Caco-2 (cell line): Measurements from ENCODE around the gene SLC9A8. TPM values are rescaled to one million over a fixed set of nuclear protein-coding genes. Genes with fewer than 3 reads are reported as not detected.

Experiments used
- BruUV-seq: library from RNA; stranded (reverse); fragments of 400-500 nt; replicated peaks from 2 replicates; lab custom pipeline; 2021; lab: Mats Ljungman, UMichigan
- CTCF ChIA-PET: fragments of 300-600 bp; sonication (Branson Sonifier 250); formaldehyde crosslinking; loops from one replicate; lab custom pipeline; 2022; ENCODE audit warnings: antibody characterized with exemption; lab: Charles Lee
- POLR2A ChIA-PET: fragments of 300-600 bp; sonication (Branson Sonifier 250); formaldehyde crosslinking; loops from one replicate; lab custom pipeline; 2022; ENCODE audit warnings: antibody characterized with exemption; lab: Charles Lee
- DNase-seq, 2 experiments: peaks; one replicate each; pipeline versions ENCODE4 v3.0.0 to v3.0.0-alpha.2; 2020 to 2022
- H3K27me3 ChIP-seq: replicated peaks from 2 replicates; pipeline ENCODE4 v1.6.0; 2011; ENCODE audit warnings: low read length; ENCODE audit not compliant: control insufficient read depth, insufficient read depth
- H3K36me3 ChIP-seq: 2 replicates; pipeline ENCODE4 v1.5.1; 2011; ENCODE audit warnings: low read length; ENCODE audit not compliant: control insufficient read depth, insufficient read depth
- H3K4me1 ChIP-seq: fragments of 250-450 bp; sonication (Bioruptor Pico); 2 replicates; pipeline ENCODE4 v1.5.1; 2020; ENCODE audit warnings: mild to moderate bottlenecking
- H3K4me3 ChIP-seq: 2 replicates; pipeline ENCODE4 v1.5.1; 2011; ENCODE audit warnings: low read depth, mild to moderate bottlenecking, control low read depth, low read length
- H3K9me3 ChIP-seq: fragments of 250-450 bp; sonication (Bioruptor Pico); 2 replicates; pipeline ENCODE4 v1.5.1; 2020; ENCODE audit warnings: mild to moderate bottlenecking, moderate library complexity
- H3K27ac Mint-ChIP-seq: one replicate; pipeline ENCODE4 v1.8.0; 2022; ENCODE audit warnings: mixed read lengths; ENCODE audit not compliant: unreplicated experiment
- H3K27me3 Mint-ChIP-seq: one replicate; pipeline ENCODE4 v1.8.0; 2022; ENCODE audit warnings: mixed read lengths; ENCODE audit not compliant: insufficient read depth, unreplicated experiment
- H3K36me3 Mint-ChIP-seq: one replicate; pipeline ENCODE4 v1.8.0; 2022; ENCODE audit warnings: mild to moderate bottlenecking, mixed read lengths; ENCODE audit not compliant: insufficient read depth, unreplicated experiment
- H3K4me1 Mint-ChIP-seq: one replicate; pipeline ENCODE4 v1.8.0; 2022; ENCODE audit warnings: low read depth, mixed read lengths; ENCODE audit not compliant: unreplicated experiment
- H3K4me3 Mint-ChIP-seq: one replicate; pipeline ENCODE4 v1.8.0; 2022; ENCODE audit warnings: mild to moderate bottlenecking, moderate library complexity, mixed read lengths; ENCODE audit not compliant: unreplicated experiment
- H3K9me3 Mint-ChIP-seq: one replicate; pipeline ENCODE4 v1.8.0; 2022; ENCODE audit warnings: mixed read lengths; ENCODE audit not compliant: unreplicated experiment
- CTCF ChIP-seq, 2 experiments: fragments of 200-600 bp in 1 of 2; IDR thresholded peaks; 1 replicate in 1 of 2; 2 replicates in 1 of 2; pipeline versions ENCODE4 v1.5.1 to v1.8.0; 2011 to 2022; ENCODE audit warnings: antibody characterized with exemption in 1 of 2, control low read depth in 1 of 2, inconsistent platforms in 1 of 2, low read depth in 1 of 2, low read length in 1 of 2, mild to moderate bottlenecking in 1 of 2, moderate library complexity in 1 of 2; ENCODE audit not compliant: insufficient read depth in 1 of 2, severe bottlenecking in 1 of 2, unreplicated experiment in 1 of 2
- intact Hi-C: fragments of 100-400 bp; cut with micrococcal nuclease; formaldehyde crosslinking; loops from one replicate; pipeline ENCODE4 v1.10.0; 2022; ENCODE audit not compliant: unreplicated experiment
- total RNA-seq: library from RNA; stranded (reverse); gene quantifications from 2 replicates; pipeline ENCODE4 v1.2.3, GENCODE V29; 2022

Gene SLC9A8
- total RNA-seq, 1 experiment from 2014 or later = 21.4 TPM

GRCh38 chr20:49853640-49854039 lies 41.0 kb downstream of the SLC9A8 start:
- ChIA-PET CTCF (interaction anchor here (1.2 kb wide), 1 partner anchor 243 kb away, joined by 3 read pairs; no protein-coding TSS in a partner anchor), POLR2A (no interaction called here)
- DNase-seq = peak in 1 of 2 experiments; percentile 49
- H3K4me1 ChIP-seq = no peaks in the 10 kb centered on the region
- BruUV-seq = no TSS peak
- Mint-ChIP-seq H3K9me3 (no peaks in the 10 kb centered on the region), H3K4me3 (no peak overlapping the region), H3K27ac (no peak overlapping the region), H3K4me1 (no peaks in the 10 kb centered on the region), H3K36me3 (peaks cover 11% of the 10 kb centered on the region), H3K27me3 (no peaks in the 10 kb centered on the region)
- H3K4me3 ChIP-seq = no peak overlapping the region
- intact Hi-C loops = no loop called here
- H3K27me3 ChIP-seq = no peaks in the 10 kb centered on the region
- TF ChIP-seq CTCF (IDR thresholded peaks at IDR 0.05; ENCODE audit: insufficient read depth in 1 of 2, low read depth in 1 of 2, low read length in 1 of 2, severe bottlenecking in 1 of 2, unreplicated experiment in 1 of 2) = no peak
- no peaks in the 10 kb centered on the region for H3K9me3 ChIP-seq
- peaks cover 1% of the 10 kb centered on the region for H3K36me3 ChIP-seq

- H3K27ac Mint-ChIP-seq = no peak overlapping the region
- Histone ChIP-seq H3K9me3 (no peaks in the 10 kb centered on the region), H3K27me3 (no peaks in the 10 kb centered on the region), H3K4me3 (no peak overlapping the region), H3K4me1 (no peaks in the 10 kb centered on the region), H3K36me3 (peaks cover 1% of the 10 kb centered on the region)
- intact Hi-C loops = no loop called here
- H3K9me3 Mint-ChIP-seq = no peaks in the 10 kb centered on the region
- TF ChIP-seq CTCF (IDR thresholded peaks at IDR 0.05; ENCODE audit: insufficient read depth in 1 of 2, low read depth in 1 of 2, low read length in 1 of 2, severe bottlenecking in 1 of 2, unreplicated experiment in 1 of 2) = no peak
- POLR2A ChIA-PET = no interaction called here
- no peaks in the 10 kb centered on the region for H3K4me1 Mint-ChIP-seq
- BruUV-seq = no TSS peak
- peak in 1 of 2 experiments; percentile 46 for DNase-seq
- H3K27me3 Mint-ChIP-seq = no peaks in the 10 kb centered on the region
- peaks cover 6% of the 10 kb centered on the region for H3K36me3 Mint-ChIP-seq
- CTCF ChIA-PET = no interaction called here
- no peak overlapping the region for H3K4me3 Mint-ChIP-seq
Observed at GRCh38 chr20:49854190-49854875, 41.7 kb downstream of the SLC9A8 start.

GRCh38 chr20:49856904-49857303 lies 44.3 kb downstream of the SLC9A8 start:
- no peaks in the 10 kb centered on the region for H3K27me3 ChIP-seq
- CTCF ChIA-PET = interaction anchor here (1.8 kb wide), 1 partner anchor 11 kb away, joined by 7 read pairs; no protein-coding TSS in a partner anchor
- H3K4me3 ChIP-seq = no peak overlapping the region
- no TSS peak for BruUV-seq
- intact Hi-C loops = no loop called here
- no peaks in the 10 kb centered on the region for H3K9me3 ChIP-seq
- H3K9me3 Mint-ChIP-seq = no peaks in the 10 kb centered on the region
- H3K4me3 Mint-ChIP-seq = no peak overlapping the region
- TF ChIP-seq CTCF (IDR thresholded peaks at IDR 0.05; ENCODE audit: insufficient read depth in 1 of 2, low read depth in 1 of 2, low read length in 1 of 2, severe bottlenecking in 1 of 2, unreplicated experiment in 1 of 2) = no peak
- H3K4me1 Mint-ChIP-seq = no peaks in the 10 kb centered on the region
- POLR2A ChIA-PET = no interaction called here
- DNase-seq = no peak
- no peak overlapping the region for H3K27ac Mint-ChIP-seq
- H3K36me3 ChIP-seq = peaks cover 1% of the 10 kb centered on the region
- no peaks in the 10 kb centered on the region for H3K4me1 ChIP-seq
- no peaks in the 10 kb centered on the region for H3K27me3 Mint-ChIP-seq
- no peaks in the 10 kb centered on the region for H3K36me3 Mint-ChIP-seq
